Central memory CD8-positive, alpha-beta T cell (primary cell): ENCODE measurements around the gene ADAM19.
A peak's percentile ranks its signal among the peaks of the same experiment; 100 is the strongest.

Source experiments
- ATAC-seq: fragments of 150-1000 bp; cut with Tn5 transposase; replicated peaks from 2 replicates; pipeline ENCODE4 v1.10.0; 2022; ENCODE audit warnings: mild to moderate bottlenecking, moderate FRiP score, moderate number of reproducible peaks; ENCODE audit not compliant: poor library complexity, severe bottlenecking; ENCODE audit errors: extremely low read depth
- DNase-seq, 2 donors: peaks; one replicate each; pipeline ENCODE4 v3.0.0; 2021; ENCODE audit warnings: low spot score in 2 of 2
- H3K27ac Mint-ChIP-seq: one replicate; pipeline ENCODE4 v1.8.0; 2022; ENCODE audit warnings: low read depth, mild to moderate bottlenecking, moderate library complexity, mixed read lengths
- H3K27me3 Mint-ChIP-seq: one replicate; pipeline ENCODE4 v1.8.0; 2022; ENCODE audit warnings: mixed read lengths
- H3K36me3 Mint-ChIP-seq: one replicate; pipeline ENCODE4 v1.8.0; 2022; ENCODE audit warnings: mild to moderate bottlenecking, moderate library complexity, mixed read lengths; ENCODE audit not compliant: insufficient read depth
- H3K4me1 Mint-ChIP-seq: one replicate; pipeline ENCODE4 v1.8.0; 2022; ENCODE audit warnings: mixed read lengths
- H3K4me3 Mint-ChIP-seq: one replicate; pipeline ENCODE4 v1.8.0; 2022; ENCODE audit warnings: mild to moderate bottlenecking, moderate library complexity, mixed read lengths
- H3K9me3 Mint-ChIP-seq: one replicate; pipeline ENCODE4 v1.8.0; 2022; ENCODE audit warnings: mixed read lengths

The ADAM19 gene

GRCh38 chr5:157568720-157569119, 6.9 kb downstream of the ADAM19 start:
- Mint-ChIP-seq H3K4me3 (no peak overlapping the region), H3K27ac (no peak overlapping the region), H3K36me3 (peaks cover 10% of the 10 kb centered on the region), H3K27me3 (peaks cover 2% of the 10 kb centered on the region), H3K4me1 (peaks cover 23% of the 10 kb centered on the region), H3K9me3 (no peaks in the 10 kb centered on the region)
- DNase-seq (no peak), ATAC-seq (no peak)

- no peaks in the 10 kb centered on the region for H3K27me3 Mint-ChIP-seq
- no peaks in the 10 kb centered on the region for H3K9me3 Mint-ChIP-seq
- peaks cover 10% of the 10 kb centered on the region for H3K36me3 Mint-ChIP-seq
- ATAC-seq = no peak
- no peak overlapping the region for H3K4me3 Mint-ChIP-seq
- H3K27ac Mint-ChIP-seq = peak overlapping the region; percentile 25
- no peak for DNase-seq
- peaks cover 21% of the 10 kb centered on the region for H3K4me1 Mint-ChIP-seq
Observed at GRCh38 chr5:157568222-157568621, 7.4 kb downstream of the ADAM19 start.

GRCh38 chr5:157566902-157567489, 8.6 kb downstream of the ADAM19 start:
- no peaks in the 10 kb centered on the region for H3K9me3 Mint-ChIP-seq
- H3K27ac Mint-ChIP-seq = no peak overlapping the region
- H3K36me3 Mint-ChIP-seq = peaks cover 14% of the 10 kb centered on the region
- peaks cover 29% of the 10 kb centered on the region for H3K4me1 Mint-ChIP-seq
- no peak overlapping the region for H3K4me3 Mint-ChIP-seq
- no peak for ATAC-seq
- H3K27me3 Mint-ChIP-seq = no peaks in the 10 kb centered on the region
- DNase-seq = no peak

- Mint-ChIP-seq H3K27me3 (no peaks in the 10 kb centered on the region), H3K9me3 (no peaks in the 10 kb centered on the region), H3K36me3 (peaks cover 12% of the 10 kb centered on the region), H3K4me3 (no peak overlapping the region), H3K27ac (no peak overlapping the region), H3K4me1 (peaks cover 22% of the 10 kb centered on the region)
- ATAC-seq = no peak
- DNase-seq = no peak
Observed at GRCh38 chr5:157563929-157564716, 11.5 kb downstream of the ADAM19 start.

GRCh38 chr5:157563373-157563928, 12.1 kb downstream of the ADAM19 start:
- Mint-ChIP-seq H3K27ac (no peak overlapping the region), H3K27me3 (no peaks in the 10 kb centered on the region), H3K9me3 (no peaks in the 10 kb centered on the region), H3K36me3 (peaks cover 9% of the 10 kb centered on the region), H3K4me3 (no peak overlapping the region), H3K4me1 (peaks cover 22% of the 10 kb centered on the region)
- ATAC-seq (no peak), DNase-seq (no peak)

GRCh38 chr5:157562111-157562581, 13.4 kb downstream of the ADAM19 start:
- peaks cover 8% of the 10 kb centered on the region for H3K36me3 Mint-ChIP-seq
- ATAC-seq (no peak), DNase-seq (no peak)
- no peaks in the 10 kb centered on the region for H3K27me3 Mint-ChIP-seq
- H3K4me3 Mint-ChIP-seq = no peak overlapping the region
- no peaks in the 10 kb centered on the region for H3K9me3 Mint-ChIP-seq
- peaks cover 22% of the 10 kb centered on the region for H3K4me1 Mint-ChIP-seq
- no peak overlapping the region for H3K27ac Mint-ChIP-seq

- peaks cover 27% of the 10 kb centered on the region for H3K4me1 Mint-ChIP-seq
- H3K4me3 Mint-ChIP-seq = no peak overlapping the region
- DNase-seq = no peak
- no peak for ATAC-seq
- H3K27me3 Mint-ChIP-seq = no peaks in the 10 kb centered on the region
- no peaks in the 10 kb centered on the region for H3K9me3 Mint-ChIP-seq
- peak overlapping the region; percentile 35 for H3K27ac Mint-ChIP-seq
- H3K36me3 Mint-ChIP-seq = peaks cover 6% of the 10 kb centered on the region
Observed at GRCh38 chr5:157561110-157561509, 14.5 kb downstream of the ADAM19 start.

GRCh38 chr5:157559301-157559700, 16.3 kb downstream of the ADAM19 start:
- DNase-seq (no peak), ATAC-seq (no peak)
- Mint-ChIP-seq H3K9me3 (no peaks in the 10 kb centered on the region), H3K27ac (no peak overlapping the region), H3K4me1 (peaks cover 35% of the 10 kb centered on the region), H3K27me3 (no peaks in the 10 kb centered on the region), H3K4me3 (no peak overlapping the region), H3K36me3 (peaks cover 6% of the 10 kb centered on the region)

GRCh38 chr5:157558681-157559080, 16.9 kb downstream of the ADAM19 start:
- no peak for DNase-seq
- Mint-ChIP-seq H3K9me3 (no peaks in the 10 kb centered on the region), H3K27ac (no peak overlapping the region), H3K36me3 (peaks cover 4% of the 10 kb centered on the region), H3K4me1 (peaks cover 35% of the 10 kb centered on the region), H3K27me3 (no peaks in the 10 kb centered on the region), H3K4me3 (no peak overlapping the region)
- no peak for ATAC-seq

- Mint-ChIP-seq H3K36me3 (peaks cover 4% of the 10 kb centered on the region), H3K9me3 (no peaks in the 10 kb centered on the region), H3K27ac (no peak overlapping the region), H3K4me1 (peaks cover 35% of the 10 kb centered on the region), H3K27me3 (no peaks in the 10 kb centered on the region), H3K4me3 (no peak overlapping the region)
- no peak for ATAC-seq
- DNase-seq = no peak
Observed at GRCh38 chr5:157558041-157558595, 17.5 kb downstream of the ADAM19 start.

GRCh38 chr5:157556615-157557418, 18.8 kb downstream of the ADAM19 start:
- no peak for ATAC-seq
- Mint-ChIP-seq H3K4me1 (peaks cover 26% of the 10 kb centered on the region), H3K27me3 (no peaks in the 10 kb centered on the region), H3K36me3 (peaks cover 2% of the 10 kb centered on the region), H3K9me3 (no peaks in the 10 kb centered on the region), H3K4me3 (no peak overlapping the region), H3K27ac (no peak overlapping the region)
- no peak for DNase-seq

GRCh38 chr5:157555037-157555640, 20.4 kb downstream of the ADAM19 start:
- no peak for ATAC-seq
- Mint-ChIP-seq H3K4me3 (no peak overlapping the region), H3K27me3 (no peaks in the 10 kb centered on the region), H3K4me1 (peaks cover 14% of the 10 kb centered on the region), H3K27ac (no peak overlapping the region), H3K36me3 (peaks cover 2% of the 10 kb centered on the region), H3K9me3 (no peaks in the 10 kb centered on the region)
- no peak for DNase-seq
